ENCODE results near the gene SOCS1.

Gene SOCS1

DNA sequence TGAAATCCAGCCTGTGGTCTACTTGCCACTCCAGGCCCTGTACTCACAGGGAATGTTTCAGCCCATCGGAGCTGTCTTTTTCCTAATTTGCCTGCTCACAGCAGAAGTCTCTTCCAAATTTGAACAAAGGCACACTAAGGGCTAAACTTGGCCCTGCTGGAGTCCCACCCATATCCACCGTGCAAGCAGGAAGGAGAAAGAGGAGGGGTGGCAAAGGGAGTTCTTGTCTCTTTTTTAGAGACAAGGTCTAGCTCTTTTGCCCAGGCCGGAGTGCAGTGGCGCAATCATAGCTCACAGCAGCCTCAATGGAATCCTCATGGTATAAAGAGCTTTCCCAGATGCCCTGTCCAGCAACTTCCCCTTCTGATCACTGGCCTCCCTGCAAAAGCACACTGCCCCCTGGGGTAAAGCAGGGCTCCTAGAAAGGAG, 27.8 kb upstream of the SOCS1 start:
- no peak for DNase-seq

- no peak for DNase-seq
These were observed 24.9 kb upstream of the SOCS1 start, which contains the start of gene PRM1 for GRCh38 chr16:11280616-11281522. PRM1 (minus strand) TSS chr16:11281330; CDS start chr16:11281238, 92 bp downstream.

- no peak for DNase-seq
These were observed 23.0 kb upstream of the SOCS1 start for GRCh38 chr16:11278681-11279628.

DNA sequence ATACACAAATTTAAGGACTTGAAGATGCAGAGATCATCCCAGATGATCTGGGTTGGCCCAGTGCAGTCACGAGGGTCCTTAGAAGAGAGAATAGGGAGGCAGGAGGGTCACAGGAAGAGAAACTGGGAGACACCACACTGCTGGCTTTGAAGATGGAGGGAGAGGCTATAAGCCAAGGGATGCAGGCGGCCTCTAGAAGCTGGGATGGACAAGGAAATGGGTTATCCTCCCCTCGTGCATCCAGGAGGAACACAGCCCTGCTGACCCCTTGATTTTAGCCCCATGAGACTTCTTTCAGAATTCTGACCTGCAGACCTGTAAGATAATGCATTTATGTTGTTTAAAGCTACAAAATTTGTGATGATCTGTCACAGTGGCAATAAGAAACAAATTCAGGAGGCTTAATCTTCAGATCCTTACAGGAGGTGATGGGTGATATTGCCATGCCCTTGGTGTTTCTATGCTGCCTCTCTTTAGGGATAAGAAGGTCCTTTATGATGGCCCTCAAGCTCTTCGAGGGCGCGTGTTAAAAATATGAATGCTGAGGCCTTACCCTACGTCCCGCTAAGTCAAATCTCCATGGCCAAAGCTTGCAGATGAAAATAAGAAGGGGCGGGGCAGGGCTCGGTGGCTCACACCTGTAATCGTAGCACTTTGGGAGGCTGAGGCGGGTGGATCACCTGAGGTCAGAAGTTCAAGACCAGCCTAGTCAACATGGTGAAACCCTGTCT, 21.8 kb upstream of the SOCS1 start:
- no peak for DNase-seq

- DNase-seq: no peak
These were observed 21.0 kb upstream of the SOCS1 start for GRCh38 chr16:11276896-11277593.

GRCh38 chr16:11276143-11276895, 20.3 kb upstream of the SOCS1 start, which contains the start of gene PRM2:
PRM2 (minus strand) TSS chr16:11276480; CDS start chr16:11276370, 110 bp downstream.
- no peak for DNase-seq

DNA sequence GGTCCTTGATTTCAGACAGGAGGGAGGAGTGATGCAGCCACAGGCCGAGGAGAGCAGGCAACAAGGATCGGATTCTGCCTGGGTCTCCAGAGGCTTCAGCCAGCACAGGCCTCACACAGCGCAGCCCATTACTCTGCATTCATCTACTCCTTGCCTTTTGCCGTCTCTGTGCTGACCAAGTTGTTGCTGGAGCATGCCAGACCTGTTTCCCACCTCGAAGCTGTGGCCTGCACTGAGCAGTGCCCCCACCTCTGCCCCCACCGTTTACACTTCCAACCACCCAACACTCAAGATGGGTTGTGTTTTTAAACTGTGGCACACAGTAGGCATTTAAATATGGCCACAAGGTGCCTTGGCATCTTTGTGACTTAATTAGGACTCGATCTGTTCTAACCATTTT, 19.0 kb upstream of the SOCS1 start:
- no peak for DNase-seq

- no peak for DNase-seq
These were observed 17.8 kb upstream of the SOCS1 start for GRCh38 chr16:11273721-11274324.

DNA sequence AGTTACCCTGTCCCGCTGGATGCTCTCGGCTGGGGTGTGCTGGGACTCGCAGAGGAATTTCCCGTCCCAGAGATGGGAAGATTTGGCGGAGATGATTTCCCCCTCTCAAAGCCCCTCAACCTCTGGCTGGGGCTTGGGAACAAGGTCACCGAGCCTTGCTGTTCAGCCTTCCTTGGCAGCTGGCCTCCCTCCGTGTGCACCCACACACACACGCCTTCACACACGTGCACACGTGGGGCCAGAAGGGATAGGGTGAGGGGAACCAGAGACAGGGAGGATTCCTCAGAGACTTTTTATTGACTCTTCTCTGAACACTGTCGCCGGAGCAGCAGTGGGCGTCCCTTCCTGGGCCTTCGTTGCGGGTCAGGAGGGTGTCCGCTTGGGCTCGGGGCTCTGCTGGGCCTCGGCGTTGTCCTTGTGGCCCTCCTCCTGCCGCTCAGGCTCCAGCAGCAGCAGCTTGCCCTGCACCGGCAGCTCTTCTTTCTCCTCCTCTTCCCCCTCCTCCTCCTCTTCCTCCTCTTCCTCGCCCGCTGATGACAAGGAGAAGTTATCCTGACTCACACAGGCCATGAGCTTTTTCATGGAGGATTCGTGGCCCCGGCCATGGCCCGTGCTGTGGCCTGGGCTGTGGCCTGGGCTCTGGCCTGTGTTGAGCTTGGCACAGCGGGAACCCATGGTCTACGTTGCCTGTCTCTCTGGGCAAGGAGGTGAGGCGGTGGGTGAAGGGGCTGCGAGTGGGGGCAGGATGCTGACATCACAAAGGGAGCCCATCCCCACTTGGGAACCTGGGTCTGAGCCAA, 17.1 kb upstream of the SOCS1 start, which contains the start of gene PRM3:
Gene PRM3 (minus strand): TSS at position 709 of the 800 bp plus-strand sequence. CDS start 34 bp downstream, at position 675.
- DNase-seq: no peak

- no peak for DNase-seq
These were observed 16.5 kb upstream of the SOCS1 start for GRCh38 chr16:11272484-11272883.

GRCh38 chr16:11271610-11272009, 15.6 kb upstream of the SOCS1 start:
- no peak for DNase-seq

DNA sequence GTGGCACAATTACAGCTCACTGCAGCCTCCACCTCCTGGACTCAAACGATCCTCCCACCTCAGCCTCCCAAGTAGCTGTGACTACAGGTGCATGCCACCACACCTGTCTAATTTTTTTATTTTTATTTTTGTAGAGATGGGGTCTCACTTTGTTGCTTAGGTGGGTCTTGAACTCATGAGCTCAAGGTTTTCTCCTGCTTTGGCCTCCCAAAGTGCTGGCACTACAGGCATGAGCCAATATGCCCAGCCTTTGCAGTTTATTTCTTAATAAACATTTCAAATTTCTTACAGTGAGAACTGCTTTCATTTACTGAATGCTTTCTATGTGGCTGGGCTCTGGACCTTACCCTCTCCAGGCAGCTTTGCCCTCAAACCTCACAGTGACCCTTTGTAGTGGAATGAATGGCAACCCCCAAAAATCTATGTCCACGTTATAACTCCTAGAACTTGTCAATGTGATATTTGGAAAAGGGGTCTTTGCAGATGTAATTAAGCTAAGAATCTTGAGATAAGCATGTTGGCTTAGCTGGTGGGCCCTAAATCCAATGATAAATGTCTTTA, 14.7 kb upstream of the SOCS1 start:
- no peak for DNase-seq

GRCh38 chr16:11268921-11269375, 12.9 kb upstream of the SOCS1 start, which contains the start of gene TNP2:
TNP2 (minus strand) TSS chr16:11269325; CDS start chr16:11269262, 63 bp downstream.
- DNase-seq: no peak

- no peak for DNase-seq
These were observed 9.1 kb upstream of the SOCS1 start for GRCh38 chr16:11265124-11265523.

DNA sequence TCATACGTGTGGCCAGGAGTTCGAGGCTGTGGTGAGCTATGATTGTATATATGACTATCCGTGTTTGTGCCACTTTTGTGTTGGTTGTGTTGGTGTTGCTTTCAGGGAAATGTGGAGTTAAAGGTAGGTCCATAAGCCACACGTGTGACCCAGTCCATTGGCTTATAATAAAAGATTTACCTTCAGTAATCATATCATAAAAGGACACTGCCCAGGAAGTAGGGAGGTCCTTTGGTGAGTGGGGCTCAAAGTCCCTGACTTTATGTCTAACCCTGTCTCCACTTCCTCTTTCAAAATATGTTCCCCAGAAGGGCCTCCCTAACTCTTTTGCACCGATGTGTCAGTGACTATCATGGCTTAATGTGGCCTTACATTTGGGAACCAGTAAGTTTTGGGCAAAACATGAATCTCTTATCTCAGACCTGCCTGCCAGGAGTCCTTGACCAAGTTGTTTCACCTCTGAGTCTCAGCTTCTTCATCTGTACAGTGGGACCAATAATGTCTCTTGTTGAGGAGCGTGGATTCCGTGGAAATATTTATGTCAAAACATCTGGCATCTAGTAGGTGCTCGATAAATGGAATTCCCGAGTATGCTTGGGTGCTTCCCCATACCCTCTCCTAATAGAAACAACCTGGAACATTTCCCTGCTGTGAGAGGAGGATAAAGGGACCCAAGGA, 8.3 kb upstream of the SOCS1 start:
- no peak for DNase-seq

DNA sequence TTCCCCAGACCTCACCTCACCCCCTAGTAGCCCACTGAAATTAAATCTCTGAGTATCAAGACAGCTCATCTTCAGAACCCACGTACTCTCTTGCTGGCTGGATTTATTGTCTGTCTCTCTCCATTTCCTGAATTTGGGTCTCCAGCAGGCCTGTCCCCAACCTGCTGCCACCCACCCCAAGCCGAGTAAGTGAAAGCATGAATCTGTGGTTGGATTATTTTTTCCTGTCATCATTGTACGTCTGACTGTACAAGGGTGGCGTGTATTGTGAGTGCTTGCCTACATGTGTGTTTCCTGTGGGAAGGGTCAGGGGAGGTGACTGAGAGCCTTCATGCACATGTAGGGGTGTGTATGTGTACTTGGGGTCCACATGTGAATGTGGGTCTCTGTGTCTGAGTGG, 7.7 kb upstream of the SOCS1 start:
- DNase-seq: no peak

DNA sequence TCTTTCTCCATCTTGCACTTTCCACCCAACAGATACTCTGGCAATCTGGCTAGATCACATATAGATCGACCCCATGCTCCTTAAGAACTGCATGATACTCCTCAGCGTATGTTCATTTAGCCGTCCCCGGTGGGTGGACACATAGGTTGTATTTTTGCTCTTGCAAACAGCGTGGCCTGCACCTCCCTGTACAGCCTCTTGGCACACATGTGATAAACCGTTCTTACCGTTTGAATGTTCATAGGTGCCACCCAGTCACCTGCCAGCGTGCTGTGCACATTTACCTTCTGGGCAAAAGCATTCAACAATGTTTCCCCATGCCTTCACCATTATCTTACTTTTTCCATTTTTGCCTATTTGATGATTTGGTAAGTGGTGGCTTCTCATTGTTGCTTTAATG, 6.9 kb upstream of the SOCS1 start:
- DNase-seq: no peak

- no peak for DNase-seq
These were observed 4.6 kb upstream of the SOCS1 start for GRCh38 chr16:11260596-11260966.

All from GDM1 (cell line).